Ovary (tissue), 9 donors: ENCODE data around the gene ERCC6L2. TPM values are rescaled to one million over a fixed set of nuclear protein-coding genes. Genes with fewer than 3 reads are reported as not detected.

ENCODE experiments used
- DNase-seq, 5 donors: peaks; one replicate each; pipeline ENCODE4 v3.0.0-alpha.2; 2019 to 2020
- H3K27ac ChIP-seq, 2 donors: fragments of 200-600 bp; one replicate each; pipeline versions ENCODE4 v1.5.1 to v1.8.0; 2019 to 2022
- H3K27me3 ChIP-seq: fragments of 200-600 bp; one replicate; pipeline ENCODE4 v1.8.0; 2022
- H3K36me3 ChIP-seq: fragments of 200-600 bp; sonication (generic); one replicate; pipeline ENCODE4 v1.5.1; 2019
- H3K4me1 ChIP-seq: one replicate; pipeline ENCODE4 v1.8.1; 2013; ENCODE audit warnings: mild to moderate bottlenecking, moderate library complexity; ENCODE audit not compliant: insufficient read depth
- H3K4me3 ChIP-seq: fragments of 200-600 bp; sonication (generic); one replicate; pipeline ENCODE4 v1.5.1; 2017
- H3K9me3 ChIP-seq, 2 donors: fragments of 200-600 bp in 1 of 2; sonication (generic) in 1 of 2; one replicate each; pipeline versions ENCODE4 v1.5.1 to v1.8.1; 2013 to 2019; ENCODE audit warnings: mild to moderate bottlenecking in 1 of 2, moderate library complexity in 1 of 2
- EP300 ChIP-seq: sonication (generic); formaldehyde crosslinking; IDR thresholded peaks from one replicate; pipeline ENCODE4 v1.6.1; 2017; ENCODE audit warnings: antibody characterized with exemption
- POLR2A ChIP-seq: fragments of 450-650 bp; IDR thresholded peaks from one replicate; pipeline ENCODE4 v1.6.1; 2017; ENCODE audit warnings: antibody characterized with exemption, mild to moderate bottlenecking, moderate library complexity
- WGBS, 3 donors: extraction: QIAGEN DNeasy Blood & Tissue Kit in 1 of 3; methylation state at CpG; one replicate each; pipeline versions ENCODE4 v1.1.5 to v1.1.7; 2013 to 2017; 5-methylcytosine and 5-hydroxymethylcytosine counted together
- intact Hi-C, 4 donors: fragments of 100-400 bp; cut with DNase I; formaldehyde crosslinking; loops; one replicate each; pipeline versions ENCODE4 v1.11.0 to v1.15.1; 2022 to 2023
- polyA plus RNA-seq, 2 donors: library from polyadenylated mRNA; stranded (reverse); fragments of 200-250 nt in 1 of 2; fragments of 350-450 nt in 1 of 2; fragmentation: Illumina TruSeq in 1 of 2; extraction: RNeasy Lipid Tissue Mini Kit (QIAGEN cat#74804) in 1 of 2; gene quantifications; one replicate each; pipeline ENCODE4 v1.2.3, GENCODE V29; 2013 to 2014
- total RNA-seq, 7 donors: library from RNA; depleted of rRNA in 2 of 7; stranded (reverse); fragments of >200 nt in 2 of 7; fragmentation: NEBNext Ultra II Directional in 3 of 7; extraction: Animal tissue kit (Norgen Biotek cat#: 25700) in 3 of 7; gene quantifications; one replicate each; pipeline versions ENCODE4 v1.1.0 to v1.2.4, GENCODE V29; 2016 to 2023
- TF ChIP-seq, protein P1 (sequence below), 3 donors: fragments of 450-650 bp in 2 of 3; fragments of 200-600 bp in 1 of 3; IDR thresholded peaks; one replicate each; pipeline versions ENCODE4 v1.5.1 to v1.8.0; 2016 to 2022; ENCODE audit warnings: antibody characterized with exemption in 3 of 3, mild to moderate bottlenecking in 1 of 3
- donor health status: DM: no; HTN: no; CAD: no; lungs with moderate emphysema.
- donor health status: DM: no; HTN: no; CAD: no.
- donor health status: Bipolar disorder and iron deficiency.
- donor health status: DM: yes; HTN: yes; CAD: no.
- donor health status: DM: no; HTN: no; CAD: no.
- donor health status: DM: yes; HTN: yes; CAD: no.

The ERCC6L2 gene
- total and polyA plus RNA-seq, 9 donors, result 16.7 to 78.3 (median 57.2) TPM

DNA sequence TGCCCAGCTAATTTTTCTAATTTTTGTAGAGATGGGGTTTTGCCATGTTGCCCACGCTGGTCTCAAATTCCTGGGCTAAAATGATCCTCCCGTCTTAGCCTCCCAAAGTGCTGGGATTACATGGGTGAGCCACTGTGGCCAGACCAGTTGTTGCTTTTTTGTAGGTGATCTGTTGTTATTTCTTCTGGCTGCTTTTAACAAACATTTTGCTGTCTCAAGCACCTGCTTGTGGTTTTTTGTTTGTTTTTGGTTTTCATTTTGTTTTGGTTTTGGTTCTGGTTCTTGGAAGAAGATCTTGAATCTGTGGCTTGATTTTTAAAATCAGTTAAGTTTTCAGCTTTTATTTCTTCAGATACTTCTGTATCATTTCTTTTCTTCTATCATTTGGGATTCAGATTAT lies 21.1 kb downstream of the ERCC6L2 start:
- TF ChIP-seq, protein P1, sequence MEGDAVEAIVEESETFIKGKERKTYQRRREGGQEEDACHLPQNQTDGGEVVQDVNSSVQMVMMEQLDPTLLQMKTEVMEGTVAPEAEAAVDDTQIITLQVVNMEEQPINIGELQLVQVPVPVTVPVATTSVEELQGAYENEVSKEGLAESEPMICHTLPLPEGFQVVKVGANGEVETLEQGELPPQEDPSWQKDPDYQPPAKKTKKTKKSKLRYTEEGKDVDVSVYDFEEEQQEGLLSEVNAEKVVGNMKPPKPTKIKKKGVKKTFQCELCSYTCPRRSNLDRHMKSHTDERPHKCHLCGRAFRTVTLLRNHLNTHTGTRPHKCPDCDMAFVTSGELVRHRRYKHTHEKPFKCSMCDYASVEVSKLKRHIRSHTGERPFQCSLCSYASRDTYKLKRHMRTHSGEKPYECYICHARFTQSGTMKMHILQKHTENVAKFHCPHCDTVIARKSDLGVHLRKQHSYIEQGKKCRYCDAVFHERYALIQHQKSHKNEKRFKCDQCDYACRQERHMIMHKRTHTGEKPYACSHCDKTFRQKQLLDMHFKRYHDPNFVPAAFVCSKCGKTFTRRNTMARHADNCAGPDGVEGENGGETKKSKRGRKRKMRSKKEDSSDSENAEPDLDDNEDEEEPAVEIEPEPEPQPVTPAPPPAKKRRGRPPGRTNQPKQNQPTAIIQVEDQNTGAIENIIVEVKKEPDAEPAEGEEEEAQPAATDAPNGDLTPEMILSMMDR (IDR thresholded peaks at IDR 0.05), result no peak
- TF ChIP-seq POLR2A, result no peak
- TF ChIP-seq EP300, result no peak
- 97 to 99% (median 98%) methylated on average over 2 of the region's 2 CpGs for WGBS, 3 donors
- no peak for DNase-seq
- H3K9me3 ChIP-seq, result no peaks in the 10 kb centered on the region
- H3K4me3 ChIP-seq, result no peak overlapping the region
- no peak overlapping the region for H3K27ac ChIP-seq
- intact Hi-C loops, result no loop called here
- no peaks in the 10 kb centered on the region for H3K36me3 ChIP-seq
- no peaks in the 10 kb centered on the region for H3K27me3 ChIP-seq
- H3K4me1 ChIP-seq, result no peaks in the 10 kb centered on the region

DNA sequence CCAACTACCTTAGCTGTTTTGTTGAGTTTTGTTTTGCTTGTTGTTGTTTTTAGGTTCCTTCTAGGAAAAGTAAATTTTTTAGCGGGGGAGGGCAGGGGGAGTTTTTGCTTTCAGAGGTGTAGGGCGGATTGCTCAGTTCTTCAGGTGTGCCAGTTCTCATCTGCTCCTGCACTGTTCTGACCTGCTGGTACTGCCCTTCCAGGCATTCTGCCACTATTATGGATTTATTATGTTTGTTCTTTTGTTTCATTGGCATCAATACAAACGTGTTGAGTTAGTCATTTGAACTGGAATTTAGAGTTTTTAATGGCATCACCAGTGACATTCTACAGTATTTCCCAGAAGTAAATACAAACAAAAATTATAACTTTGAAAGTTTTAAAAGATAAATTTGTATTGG lies 26.0 kb downstream of the ERCC6L2 start:
- TF ChIP-seq, protein P1 (IDR thresholded peaks at IDR 0.05), result no peak
- TF ChIP-seq EP300 (no peak), POLR2A (no peak)
- H3K9me3 ChIP-seq, result no peaks in the 10 kb centered on the region
- WGBS, 3 donors, result 71 to 79% (median 73%) methylated on average over 3 of the region's 3 CpGs
- H3K4me1 ChIP-seq, result no peaks in the 10 kb centered on the region
- no peaks in the 10 kb centered on the region for H3K27me3 ChIP-seq
- intact Hi-C loops, result no loop called here
- no peaks in the 10 kb centered on the region for H3K36me3 ChIP-seq
- DNase-seq, result no peak
- no peak overlapping the region for H3K27ac ChIP-seq
- no peak overlapping the region for H3K4me3 ChIP-seq

DNA sequence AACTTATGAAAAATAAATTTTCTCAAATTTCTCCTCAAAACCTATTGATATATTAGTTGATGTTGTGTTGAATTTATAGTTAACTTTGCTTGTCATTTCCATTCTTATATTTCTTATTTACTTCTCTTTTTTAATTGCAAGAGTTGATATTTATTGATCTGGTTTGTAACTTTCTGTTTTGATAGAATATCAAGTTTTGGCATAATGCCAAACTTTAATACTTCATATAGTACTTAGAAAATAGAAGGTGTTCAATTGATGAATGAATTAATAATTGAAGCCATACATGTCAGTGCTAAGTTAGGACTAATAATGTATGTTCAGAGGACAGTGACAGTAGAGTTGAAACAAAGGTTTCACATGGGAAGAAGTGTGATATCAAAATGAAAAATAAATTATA lies 27.9 kb downstream of the ERCC6L2 start:
- DNase-seq, result no peak
- Histone ChIP-seq H3K27me3 (no peaks in the 10 kb centered on the region), H3K4me3 (no peak overlapping the region), H3K9me3 (no peaks in the 10 kb centered on the region), H3K36me3 (no peaks in the 10 kb centered on the region), H3K27ac (no peak overlapping the region), H3K4me1 (no peaks in the 10 kb centered on the region)
- intact Hi-C loops, result no loop called here
- TF ChIP-seq, protein P1 (IDR thresholded peaks at IDR 0.05), result no peak
- TF ChIP-seq POLR2A, result no peak
- no peak for TF ChIP-seq EP300

DNA sequence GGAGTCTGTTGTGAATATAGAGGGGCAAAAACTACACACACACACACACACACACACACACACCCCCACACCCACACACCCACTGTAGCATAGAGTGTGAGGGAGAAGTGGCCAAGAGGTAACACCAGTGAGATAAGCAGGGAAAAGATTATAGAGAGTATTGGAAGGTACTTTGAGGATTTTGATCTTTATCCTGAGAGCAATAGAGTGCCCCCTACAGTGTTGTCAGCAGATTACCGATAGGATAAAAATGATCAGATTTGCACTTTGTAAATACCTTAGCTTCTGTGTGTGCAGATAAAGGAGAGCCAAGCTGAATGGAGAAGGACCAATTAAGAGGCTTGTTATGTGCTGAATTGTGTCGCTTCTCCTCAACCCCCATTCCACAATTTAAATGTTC lies 32.3 kb downstream of the ERCC6L2 start:
- Histone ChIP-seq H3K4me3 (no peak overlapping the region), H3K36me3 (no peaks in the 10 kb centered on the region), H3K4me1 (no peaks in the 10 kb centered on the region), H3K27ac (no peak overlapping the region), H3K9me3 (no peaks in the 10 kb centered on the region), H3K27me3 (no peaks in the 10 kb centered on the region)
- 87 to 94% (median 94%) methylated on average over 2 of the region's 2 CpGs for WGBS, 3 donors
- intact Hi-C loops, result no loop called here
- no peak for DNase-seq
- TF ChIP-seq EP300 (no peak), POLR2A (no peak)
- TF ChIP-seq, protein P1 (IDR thresholded peaks at IDR 0.05), result no peak
